Calu3 (cell line): ENCODE data around the gene TCFL5. TPM values are rescaled to one million over a fixed set of nuclear protein-coding genes. Genes with fewer than 3 reads are reported as not detected.

ENCODE experiments used
- BruUV-seq: library from RNA; stranded (reverse); fragments of 400-500 nt; replicated peaks from 2 replicates; lab custom pipeline; 2021; lab: Mats Ljungman, UMichigan
- CTCF ChIA-PET: fragments of 300-600 bp; sonication (Branson Sonifier 250); formaldehyde crosslinking; loops from one replicate; lab custom pipeline; 2022; ENCODE audit warnings: antibody characterized with exemption; lab: Charles Lee
- DNase-seq: peaks from one replicate; pipeline ENCODE4 v3.0.0; 2022
- H3K27ac Mint-ChIP-seq: one replicate; pipeline ENCODE4 v1.8.0; 2022; ENCODE audit warnings: mixed read lengths; ENCODE audit not compliant: unreplicated experiment
- H3K27me3 Mint-ChIP-seq: one replicate; pipeline ENCODE4 v1.8.0; 2022; ENCODE audit warnings: mixed read lengths; ENCODE audit not compliant: unreplicated experiment
- H3K36me3 Mint-ChIP-seq: one replicate; pipeline ENCODE4 v1.8.0; 2022; ENCODE audit warnings: mild to moderate bottlenecking, moderate library complexity, mixed read lengths; ENCODE audit not compliant: insufficient read depth, unreplicated experiment
- H3K4me1 Mint-ChIP-seq: one replicate; pipeline ENCODE4 v1.8.0; 2022; ENCODE audit warnings: mild to moderate bottlenecking, low read depth, mixed read lengths; ENCODE audit not compliant: unreplicated experiment
- H3K4me3 Mint-ChIP-seq: one replicate; pipeline ENCODE4 v1.8.0; 2022; ENCODE audit warnings: mild to moderate bottlenecking, low read depth, moderate library complexity, mixed read lengths; ENCODE audit not compliant: unreplicated experiment
- H3K9me3 Mint-ChIP-seq: one replicate; pipeline ENCODE4 v1.8.0; 2022; ENCODE audit warnings: low read depth, mixed read lengths; ENCODE audit not compliant: unreplicated experiment
- intact Hi-C: fragments of 100-400 bp; cut with micrococcal nuclease; formaldehyde crosslinking; loops from one replicate; pipeline ENCODE4 v1.10.0; 2022; ENCODE audit not compliant: unreplicated experiment
- total RNA-seq: library from RNA; stranded (reverse); gene quantifications from 2 replicates; pipeline ENCODE4 v1.2.3, GENCODE V29; 2022
- TF ChIP-seq, protein P1 (sequence below): fragments of 200-600 bp; IDR thresholded peaks from one replicate; pipeline ENCODE4 v1.8.0; 2022; ENCODE audit warnings: antibody characterized with exemption; ENCODE audit not compliant: unreplicated experiment

The TCFL5 gene
- total RNA-seq, 1 experiment from 2014 or later, result 22.3 TPM

DNA sequence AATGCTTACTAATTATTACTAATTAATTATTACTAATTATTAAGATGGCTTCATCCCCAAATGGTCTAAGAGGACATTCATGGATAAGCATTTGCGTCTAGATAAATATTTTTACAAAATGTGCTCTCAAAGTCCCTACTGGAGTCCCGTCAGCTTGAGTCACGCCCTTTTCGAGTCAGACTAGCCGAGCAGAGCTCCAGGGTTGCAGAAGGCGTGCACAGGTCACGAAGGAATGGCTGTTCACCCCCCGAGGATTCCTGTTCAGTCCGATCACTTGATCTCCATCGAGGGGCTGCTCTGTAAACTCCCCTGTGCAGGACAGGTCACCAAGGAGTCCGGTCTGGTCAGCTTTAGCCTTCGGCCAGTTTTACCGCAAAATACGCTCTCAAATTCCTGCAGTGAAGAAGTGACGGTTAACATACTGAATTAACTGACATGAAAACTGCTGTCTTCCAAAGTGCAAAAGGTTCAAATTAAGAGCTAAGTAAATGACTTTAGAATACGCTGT is 19.9 kb downstream of the TCFL5 start:
- Mint-ChIP-seq H3K9me3 (no peaks in the 10 kb centered on the region), H3K27ac (no peak overlapping the region), H3K4me3 (no peak overlapping the region), H3K36me3 (peaks cover 18% of the 10 kb centered on the region), H3K4me1 (no peaks in the 10 kb centered on the region), H3K27me3 (peaks cover 5% of the 10 kb centered on the region)
- no peak for DNase-seq
- CTCF ChIA-PET, result no interaction called here
- intact Hi-C loops, result no loop called here
- TF ChIP-seq, protein P1, sequence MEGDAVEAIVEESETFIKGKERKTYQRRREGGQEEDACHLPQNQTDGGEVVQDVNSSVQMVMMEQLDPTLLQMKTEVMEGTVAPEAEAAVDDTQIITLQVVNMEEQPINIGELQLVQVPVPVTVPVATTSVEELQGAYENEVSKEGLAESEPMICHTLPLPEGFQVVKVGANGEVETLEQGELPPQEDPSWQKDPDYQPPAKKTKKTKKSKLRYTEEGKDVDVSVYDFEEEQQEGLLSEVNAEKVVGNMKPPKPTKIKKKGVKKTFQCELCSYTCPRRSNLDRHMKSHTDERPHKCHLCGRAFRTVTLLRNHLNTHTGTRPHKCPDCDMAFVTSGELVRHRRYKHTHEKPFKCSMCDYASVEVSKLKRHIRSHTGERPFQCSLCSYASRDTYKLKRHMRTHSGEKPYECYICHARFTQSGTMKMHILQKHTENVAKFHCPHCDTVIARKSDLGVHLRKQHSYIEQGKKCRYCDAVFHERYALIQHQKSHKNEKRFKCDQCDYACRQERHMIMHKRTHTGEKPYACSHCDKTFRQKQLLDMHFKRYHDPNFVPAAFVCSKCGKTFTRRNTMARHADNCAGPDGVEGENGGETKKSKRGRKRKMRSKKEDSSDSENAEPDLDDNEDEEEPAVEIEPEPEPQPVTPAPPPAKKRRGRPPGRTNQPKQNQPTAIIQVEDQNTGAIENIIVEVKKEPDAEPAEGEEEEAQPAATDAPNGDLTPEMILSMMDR, result no peak
- BruUV-seq, result no TSS peak

DNA sequence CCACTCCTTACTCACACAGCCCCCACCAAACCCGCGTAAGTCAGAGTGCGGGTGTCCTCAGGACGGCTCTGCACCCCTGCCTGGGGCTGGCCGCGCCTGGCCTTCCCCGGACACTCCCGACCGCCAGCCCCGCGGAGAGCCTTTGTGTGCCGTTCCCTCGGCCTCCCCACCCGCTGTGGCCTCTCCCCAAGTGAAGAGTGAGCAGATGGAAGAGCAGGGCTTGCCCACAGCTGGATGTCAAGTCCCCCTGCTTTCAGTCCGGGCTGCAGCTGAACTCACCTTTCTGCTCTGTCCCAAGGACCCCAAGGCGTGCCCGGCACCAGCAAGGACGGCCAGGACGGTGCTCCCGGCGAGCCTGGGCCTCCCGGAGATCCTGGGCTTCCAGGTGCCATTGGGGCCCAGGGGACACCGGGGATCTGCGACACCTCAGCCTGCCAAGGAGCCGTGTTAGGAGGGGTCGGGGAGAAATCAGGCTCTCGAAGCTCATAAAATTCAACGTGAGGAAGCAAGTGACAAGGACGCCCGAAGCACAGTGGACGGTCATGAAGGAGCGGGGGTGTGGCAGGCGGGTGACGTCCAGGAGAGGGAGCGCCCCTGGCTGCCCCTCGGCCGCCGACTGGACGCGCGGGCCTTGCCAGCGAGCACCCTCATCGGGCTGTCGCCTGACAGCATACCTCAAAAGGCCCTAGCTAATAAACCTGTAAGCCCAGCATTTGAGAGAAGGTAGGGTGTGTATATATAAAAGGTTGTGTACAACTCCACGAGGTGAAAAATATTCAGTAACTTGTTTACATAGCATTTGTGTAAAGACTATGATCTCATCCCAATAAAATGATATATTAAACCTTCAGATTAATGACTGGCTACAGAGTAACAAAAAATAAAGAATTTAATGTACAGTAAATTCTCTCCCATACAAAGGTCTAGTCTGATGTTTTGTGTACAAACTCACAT is 21.1 kb downstream of the TCFL5 start:
- Mint-ChIP-seq H3K4me3 (no peak overlapping the region), H3K27me3 (peaks cover 17% of the 10 kb centered on the region), H3K36me3 (peaks cover 10% of the 10 kb centered on the region), H3K9me3 (no peaks in the 10 kb centered on the region), H3K4me1 (no peaks in the 10 kb centered on the region), H3K27ac (no peak overlapping the region)
- TF ChIP-seq, protein P1, result no peak
- intact Hi-C loops, result no loop called here
- DNase-seq, result no peak
- no TSS peak for BruUV-seq
- CTCF ChIA-PET, result no interaction called here

- Mint-ChIP-seq H3K27ac (no peak overlapping the region), H3K4me1 (no peaks in the 10 kb centered on the region), H3K27me3 (peaks cover 24% of the 10 kb centered on the region), H3K36me3 (peaks cover 6% of the 10 kb centered on the region), H3K9me3 (no peaks in the 10 kb centered on the region), H3K4me3 (no peak overlapping the region)
- no TSS peak for BruUV-seq
- no peak for DNase-seq
- CTCF ChIA-PET, result no interaction called here
- intact Hi-C loops, result no loop called here
- TF ChIP-seq, protein P1, result no peak
These were observed 21.8 kb downstream of the TCFL5 start for GRCh38 chr20:62839816-62840215.

GRCh38 chr20:62839261-62839660 is 22.4 kb downstream of the TCFL5 start:
- H3K27ac Mint-ChIP-seq, result no peak overlapping the region
- H3K9me3 Mint-ChIP-seq, result no peaks in the 10 kb centered on the region
- peaks cover 6% of the 10 kb centered on the region for H3K36me3 Mint-ChIP-seq
- CTCF ChIA-PET, result interaction anchor here (0.7 kb wide), 1 partner anchor 185 kb away, joined by 3 read pairs; no protein-coding TSS in a partner anchor
- H3K27me3 Mint-ChIP-seq, result peaks cover 27% of the 10 kb centered on the region
- intact Hi-C loops, result no loop called here
- no peaks in the 10 kb centered on the region for H3K4me1 Mint-ChIP-seq
- BruUV-seq, result no TSS peak
- DNase-seq, result no peak
- H3K4me3 Mint-ChIP-seq, result no peak overlapping the region
- TF ChIP-seq, protein P1, result no peak
